ENCODE results near the gene SAMD8.

GRCh38 chr10:75096749-75097148, 14.7 kb upstream of the SAMD8 start:
- TF ChIP-seq CTCF (IDR thresholded peaks at IDR 0.05; ENCODE audit: control extremely low read depth in 1 of 3, insufficient read depth in 1 of 3, low read depth in 1 of 3, low read length in 3 of 3) (no peak), ASH2L (IDR thresholded peaks at IDR 0.05; ENCODE audit: low read length) (no peak), POLR2A (IDR thresholded peaks at IDR 0.05; ENCODE audit: control extremely low read depth in 1 of 2, low read depth in 2 of 2, low read length in 2 of 2) (no peak), SP2 (IDR thresholded peaks at IDR 0.05; ENCODE audit: low read length) (no peak), KDM5A (IDR thresholded peaks at IDR 0.05; ENCODE audit: low read length) (no peak), CHD7 (IDR thresholded peaks at IDR 0.05; ENCODE audit: insufficient replicate concordance, low read length) (no peak), NRF1 (IDR thresholded peaks at IDR 0.05; ENCODE audit: low read depth, low read length) (no peak), EZH2 (IDR thresholded peaks at IDR 0.05; ENCODE audit: low read depth, low read length, severe bottlenecking) (no peak), YY1 (IDR thresholded peaks at IDR 0.05; ENCODE audit: low read depth, low read length) (no peak), HDAC6 (IDR thresholded peaks at IDR 0.05; ENCODE audit: low read depth, low read length) (no peak), RXRA (IDR thresholded peaks at IDR 0.05; ENCODE audit: insufficient read depth, low read depth, low read length) (no peak)

All from H1 (cell line).